GM04504 (cell line): Measurements from ENCODE around the gene WDR45B.
"Not testable (repeated sequence)": the region's sequence is repeated elsewhere in the genome, so short reads cannot be mapped to it uniquely, and the experiment has no call there.

Experiments
- DNase-seq: peaks from one replicate; pipeline ENCODE4 v3.0.0-alpha.2; 2012; ENCODE audit warnings: low read depth

The WDR45B gene

GRCh38 chr17:82657926-82658325 lies 9.7 kb upstream of the WDR45B start:
- DNase-seq, result no peak

GRCh38 chr17:82656266-82656665 lies 8.0 kb upstream of the WDR45B start:
- DNase-seq, result no peak

GRCh38 chr17:82655523-82655922 lies 7.3 kb upstream of the WDR45B start:
- no peak for DNase-seq

GRCh38 chr17:82655038-82655479 lies 6.8 kb upstream of the WDR45B start:
- no peak for DNase-seq

- DNase-seq, result not testable (repeated sequence)
Measured at GRCh38 chr17:82654611-82655010, 6.4 kb upstream of the WDR45B start.

GRCh38 chr17:82653651-82654528 lies 5.6 kb upstream of the WDR45B start:
- DNase-seq, result no peak

- DNase-seq, result no peak
Measured at GRCh38 chr17:82650723-82651122, 2.5 kb upstream of the WDR45B start.

- DNase-seq, result no peak
Measured at GRCh38 chr17:82649501-82650261, 1.4 kb upstream of the WDR45B start.

GRCh38 chr17:82648742-82649331 lies 593 bp upstream of the WDR45B start:
- DNase-seq, result no peak

GRCh38 chr17:82647593-82648164 lies 565 bp downstream of the WDR45B start:
- DNase-seq, result no peak

GRCh38 chr17:82645516-82645915 lies 2.7 kb downstream of the WDR45B start:
- no peak for DNase-seq

- DNase-seq, result no peak
Measured at GRCh38 chr17:82644148-82644547, 4.1 kb downstream of the WDR45B start.

GRCh38 chr17:82642022-82642421 lies 6.2 kb downstream of the WDR45B start:
- DNase-seq, result no peak

GRCh38 chr17:82640036-82640435 lies 8.2 kb downstream of the WDR45B start:
- DNase-seq, result no peak

GRCh38 chr17:82639628-82640027 lies 8.6 kb downstream of the WDR45B start:
- DNase-seq, result no peak

GRCh38 chr17:82638183-82638773 lies 10.0 kb downstream of the WDR45B start:
- no peak for DNase-seq

GRCh38 chr17:82636626-82637598 lies 11.3 kb downstream of the WDR45B start:
- no peak for DNase-seq

- no peak for DNase-seq
Measured at GRCh38 chr17:82633343-82633742, 14.9 kb downstream of the WDR45B start.

- DNase-seq, result no peak
Measured at GRCh38 chr17:82632451-82632850, 15.8 kb downstream of the WDR45B start.

- DNase-seq, result no peak
Measured at GRCh38 chr17:82631544-82631943, 16.7 kb downstream of the WDR45B start.

- no peak for DNase-seq
Measured at GRCh38 chr17:82630212-82630611, 18.0 kb downstream of the WDR45B start.
